Lung (tissue), 12 donors: ENCODE measurements around the gene C7. TPM values are rescaled to one million over a fixed set of nuclear protein-coding genes. Genes with fewer than 3 reads are reported as not detected.
"Not testable (repeated sequence)": the region's sequence is repeated elsewhere in the genome, so short reads cannot be mapped to it uniquely, and the experiment has no call there.

Experiments
- ATAC-seq: fragments of 200-7000 bp; cut with Tn5 transposase; one replicate; pipeline ENCODE4 v1.9.1; 2020; ENCODE audit warnings: moderate number of reproducible peaks; ENCODE audit not compliant: insufficient read depth, low FRiP score
- DNase-seq, 3 donors: peaks; one replicate each; pipeline ENCODE4 v3.0.0-alpha.2; 2013 to 2017
- H3K27ac ChIP-seq, 2 donors: one replicate each; pipeline ENCODE4 v1.5.1; 2013; ENCODE audit warnings: mild to moderate bottlenecking in 2 of 2, moderate library complexity in 2 of 2, control low read depth in 1 of 2, inconsistent platforms in 1 of 2, low read depth in 1 of 2, low read length in 1 of 2
- H3K27me3 ChIP-seq, 3 donors: one replicate each; pipeline ENCODE4 v1.5.1; 2013; ENCODE audit warnings: low read length in 2 of 3; ENCODE audit not compliant: control insufficient read depth in 3 of 3, insufficient read depth in 3 of 3
- H3K36me3 ChIP-seq, 4 donors: one replicate each; pipeline ENCODE4 v1.5.1; 2013; ENCODE audit warnings: low read length in 4 of 4, mild to moderate bottlenecking in 1 of 4, moderate library complexity in 1 of 4; ENCODE audit not compliant: control insufficient read depth in 4 of 4, insufficient read depth in 4 of 4
- H3K4me1 ChIP-seq, 5 donors: one replicate each; pipeline ENCODE4 v1.5.1; 2013; ENCODE audit warnings: low read length in 5 of 5, mild to moderate bottlenecking in 2 of 5, moderate library complexity in 1 of 5; ENCODE audit not compliant: control insufficient read depth in 5 of 5, insufficient read depth in 5 of 5
- H3K4me3 ChIP-seq: one replicate; pipeline ENCODE4 v1.5.1; 2013; ENCODE audit warnings: mild to moderate bottlenecking, control low read depth, moderate library complexity
- H3K9ac ChIP-seq, 2 donors: one replicate each; pipeline ENCODE4 v1.5.1; 2013; ENCODE audit warnings: low read length in 2 of 2, control low read depth in 1 of 2; ENCODE audit not compliant: insufficient read depth in 1 of 2
- H3K9me3 ChIP-seq, 4 donors: one replicate each; pipeline ENCODE4 v1.5.1; 2013; ENCODE audit warnings: low read length in 3 of 4, mild to moderate bottlenecking in 1 of 4, moderate library complexity in 1 of 4; ENCODE audit not compliant: control insufficient read depth in 4 of 4, insufficient read depth in 3 of 4
- CTCF ChIP-seq: IDR thresholded peaks from 2 replicates; pipeline ENCODE4 v1.5.1; 2012; ENCODE audit warnings: mild to moderate bottlenecking; ENCODE audit errors: control extremely low read depth, extremely low read depth
- WGBS, 2 donors: extraction: QIAGEN DNeasy Blood & Tissue Kit; methylation state at CpG; one replicate each; pipeline ENCODE4 v1.1.7; 2013; 5-methylcytosine and 5-hydroxymethylcytosine counted together
- polyA plus RNA-seq, 2 donors: library from polyadenylated mRNA; stranded (reverse); fragments of 200-250 nt; gene quantifications; one replicate each; pipeline ENCODE4 v1.2.1, GENCODE V29; 2013
- total RNA-seq, 2 donors: library from RNA; depleted of rRNA in 1 of 2; stranded (reverse); fragments of >200 nt in 1 of 2; gene quantifications; one replicate each; pipeline ENCODE4 v1.2.1, GENCODE V29; 2014 to 2021
- donor health status: control.
- donor health status: control.
- donor health status: Bipolar disorder and iron deficiency.
- donor health status: healthy.
- donor health status: DM: yes; HTN: yes; CAD: no.

The C7 gene
- total and polyA plus RNA-seq, 4 donors: 46.2 to 763 (median 120) TPM

DNA sequence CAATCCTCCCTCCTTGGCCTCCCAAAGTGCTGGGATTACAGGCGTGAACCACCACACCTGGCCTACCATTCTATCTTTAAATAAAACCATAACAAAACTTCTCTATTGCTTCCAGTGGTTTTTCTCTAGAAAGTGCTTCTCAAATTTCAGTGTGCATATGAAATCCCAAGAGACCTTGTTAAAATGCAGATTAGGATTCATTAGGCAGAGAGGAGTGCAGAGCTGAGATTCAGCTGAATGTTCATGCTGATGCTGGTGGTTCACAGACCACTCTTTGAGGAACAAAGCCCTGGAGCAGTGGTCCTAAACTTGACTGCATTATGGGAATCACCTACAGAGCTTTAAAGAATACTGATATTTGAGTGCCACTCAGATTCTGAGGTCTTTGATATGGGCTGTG, 39.9 kb upstream of the C7 start:
- Histone ChIP-seq H3K4me1 (no peaks in the 10 kb centered on the region), H3K4me3 (no peak overlapping the region), H3K27me3 (no peaks in the 10 kb centered on the region), H3K9ac (no peak overlapping the region), H3K27ac (no peak overlapping the region), H3K36me3 (no peaks in the 10 kb centered on the region), H3K9me3 (peaks cover 0 to 2% (median 0%) of the 10 kb centered on the region in 4 donors)
- no peak for DNase-seq
- ATAC-seq: no peak
- WGBS, 2 donors: 95 to 100% methylated on average over 1 of the region's 1 CpG
- TF ChIP-seq CTCF: no peak

GRCh38 chr5:40871177-40871576, 38.1 kb upstream of the C7 start:
- Histone ChIP-seq H3K4me1 (no peaks in the 10 kb centered on the region), H3K4me3 (no peak overlapping the region), H3K9me3 (peaks cover 0 to 2% (median 0%) of the 10 kb centered on the region in 4 donors), H3K36me3 (no peaks in the 10 kb centered on the region), H3K9ac (no peak overlapping the region), H3K27ac (no peak overlapping the region), H3K27me3 (no peaks in the 10 kb centered on the region)
- 78 to 88% methylated on average over 4 of the region's 4 CpGs for WGBS, 2 donors
- no peak for TF ChIP-seq CTCF
- ATAC-seq (no peak), DNase-seq (no peak)

DNA sequence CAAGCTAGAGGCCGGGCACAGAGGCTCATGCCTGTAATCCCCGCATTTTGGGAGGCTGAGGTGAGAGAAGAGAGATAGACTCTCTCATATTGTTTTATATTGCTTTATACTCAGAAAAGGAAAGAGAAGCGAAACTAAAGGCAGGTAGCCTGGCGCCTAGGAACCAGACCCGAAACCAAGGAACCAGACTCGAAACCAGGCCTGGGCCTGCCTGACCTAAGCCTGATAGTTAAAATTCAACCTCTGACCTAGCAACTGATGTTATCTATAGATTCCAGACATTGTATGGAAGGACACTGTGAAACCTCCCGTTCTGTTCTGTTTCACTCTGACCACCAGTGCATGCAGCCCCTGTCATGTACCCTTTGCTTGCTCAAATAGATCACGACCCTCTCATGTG, 37.0 kb upstream of the C7 start:
- not testable (repeated sequence) for DNase-seq, H3K4me1 ChIP-seq, H3K9me3 ChIP-seq, H3K27ac ChIP-seq, H3K4me3 ChIP-seq, H3K36me3 ChIP-seq, H3K27me3 ChIP-seq, ATAC-seq, H3K9ac ChIP-seq
- 93 to 96% methylated on average over 8 of the region's 8 CpGs for WGBS, 2 donors

DNA sequence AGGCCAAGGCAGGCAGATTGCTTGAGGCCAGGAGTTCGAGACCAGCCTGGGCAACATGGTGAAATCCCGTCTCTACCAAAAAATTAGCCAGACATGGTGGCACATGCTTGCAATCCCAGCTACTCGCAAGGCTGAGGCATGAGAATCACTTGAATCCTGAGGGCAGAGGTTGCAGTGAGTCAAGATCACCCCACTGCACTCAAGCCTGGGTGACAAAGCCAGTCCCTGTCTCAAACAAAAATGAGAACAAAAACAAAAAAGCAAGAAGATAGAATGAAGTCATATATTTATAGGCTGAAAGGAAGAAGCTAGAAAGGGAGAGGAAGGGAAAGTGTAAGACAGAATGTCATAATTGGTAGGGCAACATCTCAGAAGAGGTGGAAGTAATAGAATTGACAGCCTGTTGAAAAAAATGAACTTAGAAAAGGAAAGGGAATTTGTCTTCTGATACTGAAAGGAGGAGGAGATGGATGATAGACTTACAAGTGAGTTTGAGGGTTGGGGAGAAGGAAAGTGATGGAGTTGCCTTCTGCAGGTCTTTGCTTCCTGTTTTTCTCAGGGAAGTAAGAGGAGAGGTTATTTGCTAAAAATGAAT, 35.9 kb upstream of the C7 start:
- no peak overlapping the region for H3K27ac ChIP-seq
- no peaks in the 10 kb centered on the region for H3K36me3 ChIP-seq
- no peaks in the 10 kb centered on the region for H3K27me3 ChIP-seq
- H3K9ac ChIP-seq: no peak overlapping the region
- no peaks in the 10 kb centered on the region for H3K9me3 ChIP-seq
- H3K4me1 ChIP-seq: no peaks in the 10 kb centered on the region
- no peak for TF ChIP-seq CTCF
- 94 to 97% methylated on average over 3 of the region's 3 CpGs for WGBS, 2 donors
- DNase-seq (no peak), ATAC-seq (no peak)
- H3K4me3 ChIP-seq: no peak overlapping the region
